T-helper 2 cell (primary cell): ENCODE measurements around the gene PAM.
"Not testable (repeated sequence)": the region's sequence is repeated elsewhere in the genome, so short reads cannot be mapped to it uniquely, and the experiment has no call there.

ENCODE experiments used
- DNase-seq, 5 experiments: peaks; one replicate each; pipeline versions ENCODE4 v3.0.0 to v3.0.0-alpha.2; 2012 to 2022

Gene PAM

DNA sequence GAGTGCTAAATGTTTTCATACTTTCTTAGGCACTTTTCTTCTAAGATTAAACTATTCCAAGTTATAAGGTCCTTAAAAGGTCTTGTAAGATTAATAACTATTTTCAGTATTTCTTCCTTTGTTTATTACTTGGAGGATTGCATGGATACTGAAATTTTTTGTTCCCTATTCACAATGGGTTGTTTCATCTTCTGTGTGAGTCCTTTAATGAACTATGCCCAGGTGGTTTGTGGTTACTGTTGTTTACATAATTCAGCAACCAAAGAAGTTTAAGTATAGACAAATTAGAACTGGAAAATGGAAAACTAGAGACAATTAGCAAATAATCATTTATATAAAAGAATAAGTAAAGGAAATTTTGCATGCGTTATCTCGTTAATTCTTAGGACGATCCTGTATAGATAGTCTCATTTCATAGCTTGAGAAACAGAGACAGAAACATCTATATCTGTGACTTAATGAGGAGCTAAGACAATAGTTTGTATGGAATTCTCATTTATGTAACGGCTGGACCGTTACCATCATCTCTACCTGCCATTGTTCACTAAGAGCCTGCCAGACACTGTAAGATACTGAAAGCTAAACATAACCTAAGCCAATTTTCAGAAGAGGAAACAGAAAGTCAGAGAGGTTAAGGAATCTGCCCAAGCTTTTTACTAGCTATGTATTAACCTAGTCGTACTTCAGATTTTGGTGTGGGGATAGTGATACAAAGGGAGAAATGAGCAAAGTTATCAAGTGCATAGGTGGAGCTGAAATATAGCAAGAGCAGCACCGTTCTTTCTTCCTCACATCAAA lies 148.2 kb downstream of the PAM start:
- no peak for DNase-seq

DNA sequence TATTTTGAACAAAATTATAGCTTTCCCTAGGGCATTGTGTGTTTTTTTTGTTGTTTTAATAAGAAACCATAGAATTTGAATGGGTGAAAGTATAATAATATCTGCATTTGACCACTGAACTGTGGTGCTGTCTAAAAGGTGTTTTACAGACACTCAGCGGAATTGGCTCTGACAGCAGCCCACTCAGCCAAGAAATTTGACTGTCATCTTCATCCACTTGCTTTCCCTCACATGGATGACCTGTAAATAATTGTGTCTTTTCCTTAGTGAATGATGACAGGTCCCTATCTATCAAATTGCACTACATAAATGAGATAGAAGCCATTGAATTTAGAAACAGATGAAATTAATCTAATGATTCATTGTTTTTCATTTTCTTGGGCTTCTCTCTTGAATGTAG lies 150.0 kb downstream of the PAM start:
- DNase-seq: no peak

DNA sequence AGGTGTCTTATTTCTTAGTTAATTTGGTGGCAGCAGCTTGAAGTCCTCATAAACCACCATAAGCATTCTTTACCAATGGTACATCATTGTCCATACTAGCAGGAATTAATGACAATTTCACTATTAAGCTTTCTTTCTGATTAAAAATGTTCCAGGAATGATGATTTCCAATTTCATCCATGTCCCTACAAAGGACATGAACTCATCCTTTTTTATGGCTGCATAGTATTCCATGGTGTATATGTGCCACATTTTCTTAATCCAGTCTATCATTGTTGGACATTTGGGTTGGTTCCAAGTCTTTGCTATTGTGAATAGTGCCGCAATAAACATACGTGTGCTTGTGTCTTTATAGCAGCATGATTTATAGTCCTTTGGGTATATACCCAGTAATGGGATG lies 152.0 kb downstream of the PAM start:
- not testable (repeated sequence) for DNase-seq

DNA sequence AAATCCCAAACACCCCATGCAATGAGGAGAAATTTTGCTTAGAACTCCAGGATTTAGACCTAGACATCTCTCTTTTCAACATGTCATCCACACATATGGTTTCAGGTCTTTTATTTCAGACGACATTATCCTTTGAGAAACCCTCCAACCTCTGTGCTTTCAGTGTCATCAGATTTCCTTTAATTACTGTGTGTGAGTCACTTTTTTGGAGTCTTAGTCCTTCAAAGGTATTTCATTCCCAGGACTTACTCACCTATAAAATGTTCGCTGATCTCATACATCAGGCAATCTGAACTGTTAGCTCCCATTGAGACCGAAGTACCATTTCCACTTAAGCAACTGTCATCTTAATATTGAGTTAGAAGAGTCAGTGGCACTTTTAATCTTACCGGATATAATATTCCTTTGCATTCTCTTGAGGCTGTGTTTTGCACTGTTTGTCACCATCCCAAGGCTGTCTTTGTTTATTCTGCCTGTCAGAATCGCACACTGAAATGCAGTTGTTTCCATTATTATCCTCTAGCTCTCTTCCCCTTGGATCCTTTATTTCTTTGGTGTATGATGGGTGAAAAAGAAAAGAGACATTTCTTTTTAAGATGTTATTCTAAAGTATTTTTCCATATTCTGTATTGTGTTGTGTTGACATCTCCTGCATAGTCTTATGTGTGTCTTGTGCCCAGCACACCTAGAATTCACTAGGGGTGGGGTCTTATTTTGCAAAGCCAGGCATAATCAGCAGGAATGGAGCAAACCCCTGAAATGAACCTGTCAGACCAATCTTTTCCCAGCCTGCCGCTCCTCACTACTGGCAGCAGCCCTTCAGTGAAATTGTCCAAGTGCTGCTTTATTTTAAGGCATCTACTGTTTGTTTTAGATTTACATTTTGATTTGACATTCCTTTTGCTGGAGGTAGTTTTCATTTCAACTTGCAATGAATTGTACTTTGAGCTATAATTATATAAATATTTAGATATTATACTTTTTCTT lies 155.4 kb downstream of the PAM start:
- no peak for DNase-seq

DNA sequence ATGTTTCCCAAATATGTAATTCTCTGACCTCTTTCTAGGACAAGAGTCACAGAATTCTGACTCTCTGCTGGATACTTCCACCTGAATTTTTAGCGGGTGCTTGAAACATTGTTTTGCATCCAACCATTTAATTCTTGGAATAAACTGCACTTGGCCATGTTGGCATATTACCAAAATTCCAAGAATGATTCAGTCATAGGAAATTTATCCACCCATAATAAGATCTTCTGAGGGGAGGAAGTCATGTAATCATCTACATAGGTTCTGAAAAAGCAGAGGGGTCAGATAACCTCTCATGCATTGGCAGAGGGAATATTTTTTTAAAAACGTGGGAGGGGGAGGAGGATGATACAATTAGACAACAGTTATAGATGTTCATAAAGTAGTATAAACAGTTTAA lies 156.9 kb downstream of the PAM start:
- no peak for DNase-seq

DNA sequence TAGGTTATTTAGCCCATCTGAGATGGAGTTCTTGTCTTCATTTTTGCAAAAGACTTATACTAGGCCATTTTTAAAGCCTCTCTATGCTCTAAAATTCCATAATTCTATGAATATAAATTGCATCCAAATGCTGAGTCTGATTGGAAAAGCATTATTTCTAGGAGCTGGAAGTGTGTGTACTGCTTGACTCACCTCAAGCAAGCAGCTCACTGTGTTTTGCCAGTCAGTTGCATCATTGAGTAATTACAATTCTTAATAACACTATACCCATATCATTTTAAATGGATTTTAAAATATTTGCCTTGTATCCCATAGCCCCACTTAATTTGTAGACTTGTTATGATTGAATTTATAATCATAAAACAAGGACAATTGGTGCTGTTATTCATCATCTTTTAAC lies 161.0 kb downstream of the PAM start:
- no peak for DNase-seq

DNA sequence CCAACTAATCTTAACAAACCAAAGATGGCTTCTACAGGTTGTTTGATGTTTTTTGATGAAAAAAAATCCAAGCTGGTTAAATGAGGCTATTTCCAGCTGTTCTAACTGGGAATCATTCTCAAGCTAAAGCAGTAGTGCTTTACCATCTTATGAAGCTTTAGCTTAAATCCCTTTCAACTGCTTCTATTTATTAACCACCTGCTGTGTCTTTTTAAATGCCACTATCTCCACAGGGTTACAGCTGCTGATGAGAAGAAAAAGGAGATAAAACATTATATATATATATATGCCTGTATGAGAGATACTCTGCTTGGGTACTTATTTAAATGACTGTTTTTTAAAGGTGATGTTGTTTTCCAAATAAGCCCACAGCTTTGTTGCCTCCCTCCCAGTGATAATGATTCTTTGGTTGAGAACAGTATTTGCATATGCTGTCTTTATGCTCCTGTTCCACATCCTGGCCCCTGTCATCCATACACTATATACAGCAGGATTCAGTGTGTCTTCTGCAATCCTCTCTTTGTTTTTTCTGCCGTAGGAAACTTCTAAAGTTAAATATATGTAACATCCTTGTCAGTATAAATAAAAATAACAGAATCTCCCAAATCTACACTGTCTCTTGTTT lies 164.0 kb downstream of the PAM start:
- DNase-seq: no peak

DNA sequence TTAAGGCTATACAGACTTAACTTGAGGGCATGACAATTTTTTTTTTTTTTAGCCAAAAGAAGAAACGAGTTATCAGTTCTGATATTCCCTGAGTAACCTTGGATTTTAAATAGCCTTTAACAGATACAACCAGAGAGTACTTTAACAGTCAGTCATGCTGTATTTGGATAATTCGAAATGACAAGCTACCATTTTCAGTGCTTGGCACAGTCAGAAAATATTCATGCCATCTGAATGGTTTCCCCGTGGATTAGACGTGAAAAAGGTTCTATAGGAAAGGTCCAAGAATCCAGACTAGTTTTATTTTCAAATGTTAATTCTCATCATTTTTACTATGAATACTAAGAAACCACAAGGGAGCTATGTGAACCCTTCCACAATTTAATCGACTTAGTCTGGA lies 165.7 kb downstream of the PAM start:
- DNase-seq: no peak

DNA sequence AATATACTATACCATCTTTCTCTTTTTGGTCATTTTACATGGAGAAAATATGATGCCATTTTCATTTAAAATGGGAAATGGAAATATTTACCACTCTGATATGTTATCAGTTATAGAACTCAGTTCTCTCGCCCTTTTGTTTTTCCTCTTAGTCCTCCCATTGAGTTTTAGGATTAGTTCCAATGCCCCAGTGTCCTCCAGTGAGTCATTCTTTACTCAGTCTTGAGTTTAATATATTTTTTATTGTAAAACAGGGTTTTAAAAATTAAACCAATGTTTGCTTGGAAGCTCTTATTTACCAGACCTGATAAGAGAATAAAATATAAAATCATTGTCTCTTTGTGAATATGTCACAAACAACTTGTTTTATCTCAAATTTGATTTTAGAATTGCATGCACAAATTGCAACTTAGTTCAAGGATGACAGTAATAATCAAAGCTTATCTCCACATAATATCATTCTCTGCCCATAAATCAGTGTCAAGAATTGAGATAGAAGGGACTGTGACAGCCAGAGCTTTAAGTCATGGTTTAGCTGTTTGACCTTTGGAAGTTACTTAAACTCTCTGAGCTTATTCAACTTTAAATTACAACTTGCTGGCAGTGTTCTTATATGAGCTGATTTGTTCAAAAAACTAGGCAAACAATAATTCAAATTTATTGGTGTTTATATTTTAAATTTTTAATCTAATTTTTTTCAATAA lies 166.4 kb downstream of the PAM start:
- DNase-seq: no peak

DNA sequence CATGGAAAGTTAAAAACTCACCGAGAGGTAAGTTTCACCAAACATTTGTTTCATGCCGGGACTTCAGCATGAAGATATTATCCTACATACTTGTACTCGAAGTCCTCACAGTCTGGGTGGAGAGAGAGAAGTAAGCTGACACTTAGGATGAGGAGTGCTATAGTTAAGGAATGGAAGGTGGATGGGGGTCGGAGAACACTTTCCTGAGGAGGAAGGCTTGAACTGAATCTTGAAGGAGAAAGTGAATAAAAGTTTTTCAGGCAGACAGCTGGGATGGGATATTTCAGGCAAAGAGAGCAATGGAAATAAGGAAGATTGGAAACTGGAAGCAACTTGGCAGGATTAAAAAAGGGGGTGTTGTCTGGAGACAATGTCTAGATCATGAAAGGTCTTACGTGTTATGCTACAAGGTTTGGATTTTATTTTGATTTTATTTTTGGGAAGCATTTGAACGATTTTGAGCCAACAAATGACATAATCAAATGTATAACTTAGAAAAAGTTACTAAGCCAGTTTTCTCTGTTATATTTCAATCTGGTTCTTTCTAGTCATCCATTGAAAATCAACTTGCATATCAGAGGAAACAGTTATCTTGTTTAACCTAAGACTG lies 167.1 kb downstream of the PAM start:
- no peak for DNase-seq

DNA sequence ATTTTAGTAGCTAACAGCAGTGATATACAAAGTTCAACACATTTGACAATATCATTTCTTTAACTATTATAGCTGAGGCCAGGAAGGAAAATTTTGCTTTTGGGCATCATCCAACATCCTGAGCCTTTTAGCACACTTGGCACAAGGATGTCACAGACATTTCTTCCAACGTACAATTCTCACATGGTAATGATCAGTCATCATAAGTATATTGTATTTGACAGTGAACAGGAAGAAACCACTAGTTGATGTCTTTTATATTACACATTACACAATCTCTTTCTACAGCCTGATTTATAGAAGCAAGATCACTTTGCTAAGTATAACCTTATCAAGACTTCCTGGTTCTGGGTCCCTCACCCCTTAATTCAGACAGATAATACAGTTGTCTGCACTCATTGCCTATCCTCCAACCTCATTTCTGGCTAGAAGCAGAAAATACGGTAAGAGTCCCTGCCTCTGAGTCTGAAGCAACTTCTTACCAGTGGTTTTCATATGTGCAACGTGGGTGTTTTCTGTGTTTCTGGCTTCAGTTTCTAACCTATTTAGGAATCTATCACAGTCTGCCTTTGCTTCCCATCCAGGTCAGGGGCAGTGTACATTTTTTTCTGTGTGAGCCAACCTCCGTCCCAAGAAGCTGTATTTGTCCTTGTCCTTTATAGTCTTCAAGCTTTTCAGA lies 167.8 kb downstream of the PAM start:
- no peak for DNase-seq

DNA sequence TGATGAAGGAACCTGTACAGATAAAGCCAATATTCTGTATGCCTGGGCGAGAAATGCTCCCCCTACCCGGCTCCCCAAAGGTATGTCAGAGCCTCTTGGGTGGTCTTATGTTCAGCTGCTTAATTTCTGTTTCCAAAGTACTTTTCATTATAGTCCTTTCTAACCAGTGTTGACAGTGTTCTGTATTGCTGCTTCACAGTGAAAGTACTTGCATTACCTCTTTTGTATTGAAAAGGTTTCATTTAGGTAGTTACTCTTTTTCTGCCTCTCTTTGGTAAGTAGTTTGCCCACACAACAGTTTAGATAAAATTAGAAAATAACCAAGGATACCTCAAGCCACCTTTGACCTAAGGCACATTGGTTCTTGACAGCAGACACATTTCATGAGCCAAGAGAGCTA lies 169.9 kb downstream of the PAM start:
- no peak for DNase-seq

DNA sequence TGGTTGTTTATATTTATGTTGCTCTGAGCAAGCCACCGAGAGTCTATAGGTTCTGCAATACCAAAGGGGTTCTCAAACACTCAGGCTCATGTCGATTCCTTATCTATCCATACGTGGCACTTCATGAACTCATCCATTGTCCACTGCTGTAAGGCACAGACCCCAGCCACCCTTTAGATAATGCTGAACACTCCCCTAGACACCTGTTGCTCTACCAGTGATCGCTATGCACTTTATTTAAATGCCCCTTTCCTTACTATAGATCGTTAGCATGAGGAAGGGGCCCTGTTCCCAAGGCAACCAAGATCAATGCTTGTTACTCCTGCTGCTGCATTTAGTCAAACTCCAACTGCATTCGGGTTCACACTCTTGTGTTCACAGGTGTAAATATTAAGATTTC lies 171.9 kb downstream of the PAM start:
- no peak for DNase-seq

DNA sequence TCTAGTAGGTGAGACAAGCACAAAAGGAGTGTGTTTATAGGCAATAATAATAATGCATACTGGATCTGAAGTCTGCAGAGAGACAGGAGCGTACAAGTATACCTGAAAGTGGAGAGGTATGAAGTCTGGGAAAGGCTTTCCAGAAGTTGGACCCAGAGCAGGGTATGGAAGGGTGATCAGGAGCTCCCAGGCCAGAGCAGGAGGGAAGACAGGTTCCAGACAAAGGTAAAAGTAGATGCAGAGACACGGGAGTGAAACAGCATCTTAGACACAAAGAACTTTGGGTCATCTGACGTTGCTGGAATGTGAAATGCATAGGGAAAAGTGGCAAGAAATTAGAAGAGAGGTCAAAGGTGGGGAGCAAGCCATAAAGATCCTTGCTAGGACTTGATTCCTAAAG lies 175.1 kb downstream of the PAM start:
- no peak for DNase-seq

DNA sequence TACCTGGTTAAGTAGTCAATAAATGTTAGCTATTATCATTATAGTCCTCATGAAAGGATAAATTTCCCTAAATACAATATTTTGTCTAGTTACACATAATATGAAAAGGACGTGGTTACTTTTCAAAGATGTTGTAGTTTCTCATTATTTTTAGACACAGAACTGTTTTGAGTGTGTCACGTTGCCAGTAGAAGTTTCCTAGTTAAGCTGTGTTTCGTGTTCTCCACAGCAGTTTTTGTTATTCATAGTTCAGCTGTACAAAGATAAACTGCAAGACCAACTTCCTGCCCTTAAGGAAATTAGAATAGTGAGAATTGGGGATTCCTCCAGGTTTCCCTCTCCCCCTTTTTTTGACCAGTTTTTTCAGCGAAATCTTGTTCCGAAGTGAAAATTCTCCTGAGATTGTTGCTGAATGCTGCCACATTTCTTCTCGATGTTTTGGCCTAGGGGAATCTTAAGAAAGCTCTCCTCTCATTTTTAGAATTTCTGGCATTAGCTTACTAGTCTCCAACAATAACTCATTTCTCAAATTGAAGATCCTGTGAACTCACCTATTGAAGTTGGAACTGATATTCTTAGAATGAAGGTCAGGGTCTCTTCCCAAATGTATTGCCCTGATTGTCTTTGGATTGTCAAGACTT lies 176.1 kb downstream of the PAM start:
- no peak for DNase-seq

DNA sequence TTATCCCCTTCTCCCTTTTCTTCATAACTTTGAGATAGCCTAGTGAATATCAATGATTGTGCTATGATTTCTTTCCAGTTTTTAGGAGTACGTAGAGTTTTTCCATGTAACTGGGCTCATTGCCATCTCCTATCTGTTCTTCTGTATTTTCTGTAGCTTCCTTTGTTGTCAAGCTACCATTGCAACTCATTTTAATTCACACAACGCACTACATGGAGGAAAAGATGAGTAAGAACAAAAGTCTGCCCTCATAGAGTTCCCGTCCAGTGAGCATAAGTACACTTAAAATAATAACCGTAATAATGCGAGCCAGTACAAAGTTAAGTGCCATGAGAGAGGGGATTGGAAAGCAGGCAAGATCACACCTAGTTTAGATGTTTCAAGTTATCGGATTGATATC lies 177.7 kb downstream of the PAM start:
- DNase-seq: peak in 1 of 5 experiments; percentile 2

DNA sequence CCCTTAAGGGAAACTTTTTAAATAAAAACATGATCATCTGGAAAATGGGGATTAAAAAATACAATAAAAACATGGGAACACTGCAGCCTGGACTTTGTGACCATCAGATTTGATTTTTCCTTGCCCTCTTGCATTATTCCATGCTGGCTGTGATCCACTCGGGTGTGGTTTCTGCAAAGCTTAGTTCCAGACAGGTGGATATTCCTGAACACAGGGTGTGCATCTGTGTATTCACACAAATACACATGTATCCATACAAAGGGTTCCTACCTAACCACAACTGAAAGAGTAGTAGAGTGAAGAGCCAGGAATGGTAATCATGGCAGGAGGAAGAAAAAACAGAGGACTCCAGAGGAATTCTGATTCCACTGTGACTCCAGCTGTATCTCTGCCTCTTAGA lies 178.2 kb downstream of the PAM start:
- DNase-seq: no peak

DNA sequence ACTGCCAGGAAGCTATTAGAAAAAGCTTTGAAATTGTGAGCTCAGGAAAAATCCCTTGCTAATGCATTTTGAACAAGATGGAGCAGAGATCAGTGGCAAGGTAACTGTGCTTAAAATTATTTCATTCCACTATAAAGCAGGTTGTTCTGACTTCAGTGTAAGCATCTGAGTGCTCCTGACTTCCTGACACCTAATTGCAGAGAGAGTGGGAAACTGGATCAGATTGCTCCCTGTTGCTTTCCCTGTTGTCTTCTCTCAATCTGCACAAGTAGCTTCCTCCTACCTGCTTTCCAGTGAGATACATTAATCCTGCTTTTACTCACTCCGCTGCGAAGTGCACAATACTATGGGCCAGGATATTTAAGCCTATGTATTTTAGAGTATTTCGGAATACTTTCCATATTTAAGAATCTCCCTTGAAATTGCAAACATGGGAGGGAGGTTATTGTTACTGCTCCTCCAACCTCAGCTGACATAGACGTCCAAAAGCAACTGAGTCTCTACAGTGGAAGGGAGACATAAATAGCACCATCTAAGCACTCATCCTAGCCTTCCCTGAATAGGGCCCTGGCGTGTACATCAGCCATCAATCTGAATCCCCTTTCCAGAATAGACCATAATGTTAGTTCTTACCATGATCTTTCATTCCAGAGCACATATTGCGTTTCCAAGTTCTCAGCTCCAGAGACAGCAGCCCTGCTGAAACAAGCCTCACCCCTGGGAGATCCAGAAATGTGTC lies 178.8 kb downstream of the PAM start:
- no peak for DNase-seq

DNA sequence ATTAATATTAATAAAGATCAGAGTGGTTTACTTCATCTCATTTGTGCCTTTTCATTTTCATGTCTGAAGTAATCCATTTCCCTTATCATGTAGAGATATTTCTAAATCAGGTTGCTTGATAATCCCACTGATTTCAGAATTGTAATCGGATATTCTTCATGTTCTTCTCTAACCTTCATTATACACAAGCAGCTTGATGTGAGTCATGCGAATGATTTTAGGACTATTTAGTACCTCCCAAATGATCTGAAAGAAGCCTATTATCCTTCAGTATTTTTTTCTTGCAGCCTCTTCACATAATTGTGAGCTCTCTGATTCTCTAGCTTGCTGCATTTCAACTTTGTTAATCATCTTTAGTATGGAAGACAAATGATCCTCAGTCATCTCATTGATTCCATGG lies 182.8 kb downstream of the PAM start:
- DNase-seq: no peak

DNA sequence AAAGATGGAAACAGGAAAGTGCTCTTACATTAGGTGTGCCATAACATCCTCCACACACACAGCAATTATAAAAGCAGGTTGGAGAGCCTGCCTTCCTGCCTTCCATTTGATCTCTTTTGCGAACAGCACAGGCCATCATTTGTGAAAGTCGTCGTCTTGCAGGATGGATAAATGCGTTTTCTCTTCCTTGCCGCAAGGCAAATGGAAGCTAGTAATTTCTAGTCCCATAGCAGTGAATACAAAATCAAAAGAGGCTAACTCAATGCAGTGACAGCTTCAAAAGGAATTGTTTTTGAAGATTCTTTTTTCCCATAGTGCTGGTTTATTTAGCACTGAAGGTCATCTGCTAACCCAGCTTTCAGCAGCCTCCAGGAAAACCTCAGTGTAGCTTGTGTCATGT lies 186.0 kb downstream of the PAM start:
- no peak for DNase-seq

DNA sequence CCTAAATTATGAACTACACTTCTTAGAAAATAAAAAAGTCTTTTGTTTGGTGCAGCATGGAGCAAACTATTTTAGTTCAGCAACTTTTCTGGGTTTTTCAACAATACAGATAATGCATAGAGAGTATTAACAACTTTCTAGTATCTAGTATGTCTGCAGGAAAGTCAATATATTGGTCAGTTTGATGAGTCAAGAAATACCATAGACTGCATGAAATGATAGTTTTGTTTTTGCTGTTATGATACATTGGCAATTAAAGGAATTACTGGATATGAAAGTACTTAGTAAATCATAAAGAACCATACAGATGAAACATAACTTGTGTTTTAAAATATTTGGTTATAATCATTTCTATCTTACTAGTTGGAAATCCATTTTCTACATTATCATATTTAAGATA lies 191.3 kb downstream of the PAM start:
- DNase-seq: no peak
